GM12801 (cell line): ENCODE measurements around the gene IGFBP7.

Source experiments
- TF ChIP-seq, protein P1 (sequence below): IDR thresholded peaks from one replicate; pipeline ENCODE4 v1.5.1; 2011; ENCODE audit warnings: control low read depth; ENCODE audit not compliant: insufficient read length; ENCODE audit errors: extremely low read depth

The IGFBP7 gene

DNA sequence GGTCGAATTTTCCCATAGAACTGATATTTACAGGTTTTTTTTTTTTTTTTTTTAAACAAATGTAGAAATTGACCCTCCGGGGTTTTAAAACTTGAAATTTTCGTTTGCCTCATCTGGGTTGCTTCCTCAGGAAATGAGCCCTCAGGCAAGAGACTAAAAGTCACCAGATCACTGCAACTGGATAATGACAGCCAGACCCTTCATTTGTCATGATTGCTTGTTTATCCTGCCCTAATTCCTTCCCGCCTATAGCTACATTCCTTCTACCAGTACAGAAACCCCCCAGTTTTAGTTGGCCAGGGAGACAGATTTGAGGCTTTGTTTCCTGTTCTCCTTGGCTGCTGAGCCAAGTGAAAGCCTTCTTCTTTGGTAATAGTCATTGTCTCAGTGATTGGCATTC, 44.0 kb upstream of the IGFBP7 start:
- TF ChIP-seq, protein P1, sequence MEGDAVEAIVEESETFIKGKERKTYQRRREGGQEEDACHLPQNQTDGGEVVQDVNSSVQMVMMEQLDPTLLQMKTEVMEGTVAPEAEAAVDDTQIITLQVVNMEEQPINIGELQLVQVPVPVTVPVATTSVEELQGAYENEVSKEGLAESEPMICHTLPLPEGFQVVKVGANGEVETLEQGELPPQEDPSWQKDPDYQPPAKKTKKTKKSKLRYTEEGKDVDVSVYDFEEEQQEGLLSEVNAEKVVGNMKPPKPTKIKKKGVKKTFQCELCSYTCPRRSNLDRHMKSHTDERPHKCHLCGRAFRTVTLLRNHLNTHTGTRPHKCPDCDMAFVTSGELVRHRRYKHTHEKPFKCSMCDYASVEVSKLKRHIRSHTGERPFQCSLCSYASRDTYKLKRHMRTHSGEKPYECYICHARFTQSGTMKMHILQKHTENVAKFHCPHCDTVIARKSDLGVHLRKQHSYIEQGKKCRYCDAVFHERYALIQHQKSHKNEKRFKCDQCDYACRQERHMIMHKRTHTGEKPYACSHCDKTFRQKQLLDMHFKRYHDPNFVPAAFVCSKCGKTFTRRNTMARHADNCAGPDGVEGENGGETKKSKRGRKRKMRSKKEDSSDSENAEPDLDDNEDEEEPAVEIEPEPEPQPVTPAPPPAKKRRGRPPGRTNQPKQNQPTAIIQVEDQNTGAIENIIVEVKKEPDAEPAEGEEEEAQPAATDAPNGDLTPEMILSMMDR = no peak

DNA sequence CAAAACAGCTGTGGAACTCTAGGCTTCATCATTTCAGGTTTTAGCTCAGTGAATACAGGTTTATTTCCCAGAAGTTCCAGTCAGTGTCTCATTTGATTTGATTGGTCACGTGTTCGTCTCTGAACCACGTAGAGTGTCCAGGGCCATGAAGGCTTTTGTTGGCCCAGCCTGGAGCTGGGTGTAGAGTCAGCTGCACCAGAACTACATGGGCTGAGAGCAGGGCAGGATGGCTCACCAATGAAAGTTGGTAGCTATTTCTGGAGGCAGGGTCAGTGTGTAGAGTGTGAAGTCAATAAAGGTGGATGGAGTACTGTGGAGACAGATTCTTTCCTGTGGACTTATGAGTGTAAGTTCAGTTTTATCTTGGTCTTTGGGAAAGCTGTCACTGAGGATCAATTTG, 43.0 kb upstream of the IGFBP7 start:
- TF ChIP-seq, protein P1 = no peak

DNA sequence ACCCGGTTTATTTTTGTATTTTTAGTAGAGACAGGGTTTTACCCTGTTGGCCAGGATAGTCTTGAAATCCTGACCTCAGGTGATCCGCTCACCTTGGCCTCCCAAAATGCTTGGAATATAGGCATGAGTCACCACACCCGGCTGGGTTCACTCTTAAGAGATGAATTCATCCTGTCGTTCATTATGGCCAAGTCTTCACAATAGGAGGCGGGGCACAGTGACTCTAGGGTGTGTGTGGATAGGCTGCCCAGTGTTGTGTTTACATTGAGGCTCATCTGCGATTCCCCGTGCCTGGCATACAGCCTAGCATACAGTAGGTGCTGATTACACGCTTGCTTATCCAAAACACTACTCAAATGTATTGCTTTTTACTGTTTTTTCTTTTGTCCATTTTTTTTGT, 41.3 kb upstream of the IGFBP7 start:
- TF ChIP-seq, protein P1 = no peak

DNA sequence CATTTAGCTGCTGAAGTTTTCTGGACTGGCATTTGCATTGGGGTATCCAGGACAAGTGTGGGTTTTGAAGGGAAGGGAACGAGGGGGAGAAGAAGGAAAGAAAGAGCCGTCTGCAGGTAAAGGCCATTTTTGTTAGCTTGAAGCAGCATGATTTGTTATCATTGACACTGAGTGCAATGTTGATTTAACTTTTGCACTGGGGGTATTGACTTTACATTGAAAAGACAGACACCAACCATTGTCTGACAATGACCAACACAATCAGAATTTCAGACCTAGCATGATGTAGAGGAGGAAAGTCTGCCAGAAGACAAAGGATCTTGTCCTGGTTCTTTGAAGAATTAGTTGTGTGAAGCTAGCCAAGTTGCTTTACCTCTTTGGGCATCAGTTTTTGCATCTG, 39.6 kb upstream of the IGFBP7 start:
- TF ChIP-seq, protein P1 = no peak

DNA sequence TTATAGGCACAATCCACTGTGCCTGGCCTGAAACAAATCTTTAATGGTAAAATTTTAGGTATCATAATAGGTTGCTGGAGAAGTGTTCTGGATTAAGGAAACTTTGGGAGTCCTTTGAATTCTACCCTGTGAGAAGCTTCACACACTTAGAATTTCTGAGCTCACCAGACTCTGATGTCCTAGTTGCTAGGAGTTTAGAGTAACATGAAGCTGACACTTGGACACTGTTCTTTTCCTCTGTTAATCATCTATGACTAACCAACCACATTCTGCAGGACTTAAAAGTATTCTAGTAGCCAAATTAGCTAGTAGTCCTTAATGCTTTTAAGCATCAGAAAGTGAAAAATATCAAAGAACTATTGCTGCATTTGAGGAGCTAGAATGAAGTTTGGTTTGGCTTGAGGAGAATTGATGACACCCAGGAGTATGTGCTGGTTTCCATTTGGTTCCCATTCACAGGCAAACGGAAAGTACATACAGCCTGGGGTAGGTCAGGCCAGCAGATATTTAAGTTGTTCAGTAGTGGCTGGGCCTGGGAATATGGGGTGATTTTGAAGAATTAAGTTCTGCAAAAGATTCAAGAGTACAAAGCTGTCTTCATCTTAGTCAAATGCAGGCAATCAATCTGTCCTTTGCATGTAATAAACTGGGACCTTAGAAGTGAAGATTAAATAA, 38.8 kb upstream of the IGFBP7 start:
- TF ChIP-seq, protein P1 = no peak

DNA sequence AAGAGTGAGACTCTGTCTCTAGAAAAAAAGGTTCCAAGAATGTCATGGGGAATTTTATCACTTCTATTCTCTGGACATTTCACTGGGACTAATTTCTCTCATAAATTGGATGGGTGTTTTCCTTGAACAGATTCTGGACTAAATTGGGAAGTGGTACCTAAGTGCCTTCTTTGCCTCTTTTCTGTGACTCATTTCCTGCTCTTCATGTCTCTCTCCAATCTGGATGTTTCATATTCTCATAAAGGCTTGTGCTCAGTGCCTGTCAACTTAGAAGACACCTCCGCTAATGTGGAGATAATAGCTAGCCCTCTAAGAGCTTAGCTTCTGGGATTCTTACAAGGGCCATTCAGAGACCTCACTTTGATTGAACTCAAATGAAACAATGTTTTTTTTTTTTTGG, 38.0 kb upstream of the IGFBP7 start:
- TF ChIP-seq, protein P1 = no peak

DNA sequence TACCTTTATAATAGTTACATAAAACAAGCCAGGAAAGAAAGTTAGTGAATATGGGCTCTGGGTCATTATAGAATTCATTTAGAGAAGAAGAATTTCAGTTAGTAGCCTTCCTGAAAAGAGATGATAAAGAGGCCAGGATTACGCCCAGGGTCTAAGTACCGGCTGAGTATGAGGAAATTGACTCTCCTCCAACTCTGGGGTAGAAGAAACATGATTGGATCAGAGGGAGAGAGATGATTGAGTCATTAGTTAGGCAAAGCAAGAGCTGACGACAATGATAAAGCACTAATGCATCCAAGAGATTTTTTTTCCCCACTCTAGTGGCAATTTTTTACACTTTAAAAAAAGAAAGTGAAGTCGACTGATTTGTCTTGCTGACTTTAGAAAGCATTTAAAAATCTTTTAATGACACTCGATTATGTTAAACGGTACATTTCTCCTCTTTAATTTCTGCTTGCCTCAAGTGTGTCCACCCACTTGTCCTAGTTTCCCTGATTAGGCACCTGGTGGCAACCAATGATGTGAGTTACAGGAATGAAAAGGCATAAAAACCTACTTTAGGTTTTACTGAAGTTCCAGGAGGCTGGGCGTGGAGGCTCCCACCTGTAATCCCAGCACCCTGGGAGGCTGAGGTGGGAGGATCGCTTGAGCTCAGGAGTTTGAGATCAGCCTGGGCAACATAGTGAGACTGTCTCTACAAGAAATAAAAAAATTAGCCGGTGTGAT, 37.3 kb upstream of the IGFBP7 start:
- TF ChIP-seq, protein P1 = no peak
